Activated naive CD4-positive, alpha-beta T cell treated with Interleukin-2 at 50 U/mL for 16 hours (primary cell): ENCODE results near the gene HINT1.
"Not testable (repeated sequence)": the region's sequence is repeated elsewhere in the genome, so short reads cannot be mapped to it uniquely, and the experiment has no call there.

ENCODE experiments used
- DNase-seq: peaks from one replicate; pipeline ENCODE4 v3.0.0-alpha.2; 2020

The HINT1 gene

DNA sequence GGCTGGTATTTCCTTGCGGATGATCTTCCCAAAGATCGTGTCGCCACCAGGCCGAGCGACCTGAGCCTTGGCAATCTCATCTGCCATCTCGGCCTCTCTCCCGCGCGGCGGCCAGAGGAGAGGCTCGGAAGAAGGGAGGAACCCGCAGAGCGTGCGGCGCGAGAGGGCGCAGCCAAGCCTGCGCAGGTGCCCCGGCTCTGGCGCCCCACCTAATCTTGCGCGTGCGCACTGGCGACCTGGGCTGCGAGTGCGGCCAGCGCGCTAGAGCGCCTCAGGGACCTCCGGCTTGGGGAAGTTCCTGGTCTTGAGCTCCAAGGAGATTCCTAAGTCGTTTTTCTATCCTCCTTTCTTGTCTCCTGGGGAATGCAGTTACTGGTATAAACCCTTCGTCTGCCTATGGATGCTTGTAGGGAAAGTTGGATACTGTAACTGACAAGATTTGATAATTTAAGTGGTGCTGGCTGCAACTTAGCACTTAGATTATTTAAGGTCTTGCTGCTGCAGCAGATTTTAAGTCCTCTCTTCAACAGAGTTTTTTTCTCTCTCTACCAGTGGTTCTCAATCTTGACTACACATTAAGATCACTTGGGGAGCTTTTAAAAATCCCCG lies at the start of gene HINT1:
HINT1 (minus strand) TSS at position 138 of the 609 bp plus-strand sequence; CDS start at position 87, 51 bp downstream.
- peak; percentile 93 for DNase-seq

DNA sequence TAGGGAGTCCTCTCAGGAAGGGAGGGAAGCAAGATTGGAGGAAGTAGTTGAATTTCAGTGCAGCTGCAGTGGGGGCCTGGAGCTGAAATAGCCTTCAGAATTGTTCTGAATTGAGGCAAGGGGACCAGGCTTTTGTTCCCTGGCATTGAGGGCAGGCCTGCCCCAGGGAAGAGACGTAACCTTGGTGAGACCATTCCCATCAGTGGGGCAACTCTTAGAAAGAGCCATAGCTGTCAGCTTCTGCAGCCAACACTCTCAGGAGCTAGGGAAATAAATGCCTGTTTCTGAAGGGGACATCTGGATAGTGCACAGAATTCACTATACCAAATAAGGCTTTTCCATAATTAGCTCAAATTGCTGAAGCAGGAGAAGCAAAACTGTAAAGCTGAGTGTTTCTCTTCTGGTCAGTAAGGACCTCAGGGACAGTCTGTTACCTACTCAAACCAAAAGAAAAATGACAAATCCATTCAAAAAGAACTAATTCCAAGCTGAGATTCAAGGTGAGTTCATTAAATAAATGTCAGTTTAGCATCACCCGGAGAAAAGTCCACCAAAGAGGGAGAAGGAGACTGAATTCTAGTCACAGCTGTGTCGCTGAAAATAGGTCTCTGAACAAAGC lies 49.7 kb upstream of the HINT1 start:
- no peak for DNase-seq

DNA sequence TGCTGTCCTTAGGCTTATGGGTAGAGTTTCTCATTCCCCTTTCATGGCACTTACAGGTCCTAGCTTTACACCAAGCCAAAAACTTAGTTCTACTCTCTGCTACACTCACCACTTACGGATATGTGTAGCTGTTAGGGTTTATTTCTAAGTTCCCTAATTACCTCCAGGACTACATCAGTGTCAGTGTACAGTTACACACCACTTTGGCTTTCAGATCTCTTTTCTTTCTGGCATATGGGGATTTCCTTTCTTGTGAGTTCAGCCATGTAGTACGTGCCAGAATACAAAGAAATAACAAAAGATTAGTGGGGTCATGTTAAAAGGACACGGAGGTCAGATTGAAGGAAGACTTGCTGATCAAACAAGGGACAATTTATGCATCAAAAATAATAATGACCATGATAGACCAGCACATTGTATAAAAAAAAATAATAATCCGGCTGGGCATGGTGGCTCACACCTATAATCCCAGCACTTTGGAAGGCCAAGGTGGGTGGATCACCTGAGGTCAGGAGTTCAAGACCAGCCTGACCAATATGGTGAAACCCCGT lies 47.5 kb upstream of the HINT1 start:
- DNase-seq = no peak

DNA sequence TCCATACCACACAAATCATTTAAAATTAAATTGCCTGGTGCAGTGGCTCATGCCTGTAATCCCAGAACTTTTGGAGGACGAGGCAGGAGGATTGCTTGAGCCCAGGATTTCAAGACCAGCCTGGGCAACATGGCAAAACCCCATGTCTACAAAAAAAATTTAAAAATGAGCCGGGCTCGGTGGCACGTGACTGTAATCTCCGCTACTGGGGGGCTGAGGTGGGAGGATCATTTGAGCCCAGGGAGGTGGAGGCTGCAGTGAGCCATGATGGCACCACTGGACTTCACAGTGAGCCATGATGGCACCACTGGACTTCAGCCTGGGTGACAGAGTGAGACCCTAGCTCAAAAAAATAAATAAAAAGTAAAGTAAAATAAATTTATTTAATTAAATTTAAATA lies 46.6 kb upstream of the HINT1 start:
- DNase-seq = no peak

DNA sequence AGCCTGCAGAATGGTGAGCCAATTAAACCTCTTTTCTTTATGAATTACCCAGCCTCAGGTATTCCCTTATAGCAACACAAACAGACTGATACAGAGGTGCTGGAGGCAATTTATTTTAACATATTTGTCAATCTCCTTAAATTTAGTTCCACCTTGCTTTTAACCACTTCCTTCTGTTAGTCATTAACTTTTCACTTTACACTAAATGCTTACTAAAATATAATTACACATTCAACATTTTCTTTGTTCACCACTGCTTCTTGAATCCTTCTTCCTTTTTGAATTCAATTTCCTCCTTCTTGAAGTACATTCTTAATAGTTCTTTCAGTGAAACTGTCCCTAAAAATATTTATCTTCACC lies 45.1 kb upstream of the HINT1 start:
- no peak for DNase-seq

DNA sequence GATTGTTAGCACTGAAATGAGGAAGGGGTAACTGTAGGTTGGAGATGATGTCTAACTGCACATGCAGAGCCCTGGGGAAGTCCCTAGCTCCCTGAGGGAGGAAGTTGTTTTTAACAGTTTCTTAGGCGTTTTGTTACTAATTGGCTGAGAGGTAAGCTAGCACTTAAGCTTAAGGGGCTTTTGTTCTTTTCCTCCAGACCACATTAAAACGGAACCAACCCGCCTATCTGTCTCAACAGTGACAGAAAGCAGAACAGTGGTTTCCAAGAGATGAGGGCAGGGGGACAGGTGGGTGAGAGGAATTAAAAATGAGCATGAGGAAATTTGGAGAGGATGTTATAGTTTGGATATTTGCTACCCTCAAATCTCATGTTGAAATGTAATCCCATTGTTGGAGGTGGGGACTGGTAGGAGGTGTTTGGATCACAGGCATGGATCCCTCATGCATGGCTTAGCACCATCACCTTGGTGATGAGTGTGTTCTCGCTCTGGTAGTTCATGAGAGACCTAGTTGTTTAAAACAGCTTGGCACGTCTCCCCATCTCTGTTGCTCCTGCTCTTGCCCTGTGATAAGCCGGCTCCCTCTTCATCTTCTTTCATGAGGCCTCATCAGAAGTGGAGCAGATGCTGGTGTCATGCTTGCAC lies 44.6 kb upstream of the HINT1 start:
- DNase-seq = peak; percentile 41

DNA sequence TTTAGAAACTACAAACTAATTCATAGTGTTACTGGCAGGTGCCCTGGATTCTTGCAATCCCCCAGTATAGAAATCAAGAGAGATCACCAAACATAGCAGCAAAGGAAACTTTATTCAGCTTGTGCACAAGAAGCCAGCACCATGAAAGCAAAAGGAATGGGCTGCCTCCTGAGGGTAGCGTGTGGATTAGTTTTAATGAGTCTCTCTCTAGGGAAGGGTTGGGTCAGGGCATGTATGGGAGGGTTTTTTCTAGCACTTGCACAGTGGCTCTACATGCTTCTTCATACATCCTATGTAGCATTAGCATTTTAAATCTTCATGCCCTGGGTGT lies 44.1 kb upstream of the HINT1 start:
- no peak for DNase-seq

DNA sequence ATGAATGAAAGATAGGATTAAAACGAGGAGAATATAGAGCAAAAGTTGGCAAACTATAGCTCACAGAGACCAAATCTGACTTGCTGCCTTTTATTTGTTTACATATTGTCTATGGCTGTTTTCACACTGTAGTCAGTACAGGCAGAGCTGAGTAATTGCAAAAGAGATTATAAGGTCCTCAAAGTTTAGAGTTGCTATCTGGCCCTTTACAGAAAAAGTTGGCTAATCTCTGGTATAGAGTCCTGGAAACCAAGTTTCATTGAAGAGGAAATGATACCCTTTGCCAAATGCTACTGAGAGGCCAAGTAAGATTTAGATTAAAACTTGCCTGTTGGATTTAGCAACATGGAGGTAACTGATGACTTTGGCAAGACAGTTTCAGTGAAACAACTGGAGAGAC lies 41.7 kb upstream of the HINT1 start:
- DNase-seq = no peak

DNA sequence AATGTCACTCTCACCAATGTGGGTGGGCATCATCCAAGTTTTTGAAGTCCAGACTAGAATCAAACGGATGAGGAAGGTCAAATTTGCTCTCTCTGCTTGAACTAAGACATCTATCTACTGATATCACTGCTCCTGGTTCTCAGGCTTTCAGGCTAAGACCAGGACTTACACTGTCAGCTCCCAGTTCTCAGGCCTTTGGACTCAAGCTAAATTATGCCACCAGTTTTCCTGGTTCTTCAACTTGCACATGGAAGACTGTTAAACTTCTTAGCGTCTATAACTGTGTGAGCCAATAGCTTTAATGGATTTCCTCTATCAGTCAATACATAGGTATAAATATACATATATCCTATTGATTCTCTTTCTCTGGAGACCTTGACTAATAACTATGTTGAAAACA lies 41.0 kb upstream of the HINT1 start:
- no peak for DNase-seq

DNA sequence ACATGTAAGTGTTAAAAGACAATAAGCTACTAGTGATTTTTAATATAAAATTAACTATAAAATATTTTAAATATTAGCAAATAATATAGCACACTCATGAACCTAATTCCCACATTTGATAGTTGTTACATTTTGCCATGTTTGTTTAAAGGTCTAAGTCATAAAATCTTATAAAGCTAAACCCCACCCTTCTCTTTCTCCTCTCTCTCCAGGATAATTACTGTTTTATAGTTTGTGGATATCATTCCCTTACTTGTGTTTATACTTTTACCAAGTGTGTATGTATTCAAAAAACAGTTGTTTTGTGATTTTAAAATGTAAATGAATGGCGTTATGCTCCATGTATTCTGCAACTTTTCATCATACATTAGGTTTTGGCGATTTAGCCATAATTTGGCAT lies 39.9 kb upstream of the HINT1 start:
- DNase-seq = no peak

DNA sequence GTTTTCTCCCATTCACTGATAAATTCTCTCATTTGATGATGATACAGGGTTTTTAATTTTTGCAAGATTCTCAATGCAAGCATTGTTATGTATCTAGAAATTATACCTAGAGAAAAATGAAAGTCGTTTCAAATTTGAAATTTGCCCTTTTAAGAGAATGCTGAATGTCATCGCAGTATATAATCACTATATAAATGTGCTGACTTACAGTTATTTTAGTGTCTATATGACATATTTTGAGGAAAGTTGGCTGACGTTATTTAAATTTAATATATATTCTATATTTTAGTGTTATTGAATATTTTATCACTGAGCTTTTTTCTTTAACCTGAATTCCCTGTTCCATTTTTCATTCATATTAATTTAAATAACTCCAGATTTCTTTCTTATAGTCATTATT lies 35.5 kb upstream of the HINT1 start:
- DNase-seq = no peak

DNA sequence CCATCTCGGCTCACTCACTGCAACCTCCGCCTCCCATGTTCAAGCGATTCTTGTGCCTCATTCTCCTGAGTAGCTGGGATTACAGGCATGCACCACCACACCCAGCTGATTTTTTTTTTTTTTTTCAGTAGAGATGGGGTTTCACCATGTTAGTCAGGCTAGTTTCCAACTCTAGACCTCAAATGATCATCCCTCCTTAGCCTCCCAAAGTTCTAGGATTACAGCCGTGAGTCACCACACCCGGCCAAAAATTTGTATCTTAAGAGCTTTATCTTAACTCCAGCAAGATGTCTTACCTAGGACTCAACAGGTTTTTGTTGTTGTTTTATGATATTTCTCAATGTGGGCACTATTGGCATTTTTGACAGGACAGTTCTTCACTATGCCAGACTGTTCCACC lies 33.6 kb upstream of the HINT1 start:
- no peak for DNase-seq

DNA sequence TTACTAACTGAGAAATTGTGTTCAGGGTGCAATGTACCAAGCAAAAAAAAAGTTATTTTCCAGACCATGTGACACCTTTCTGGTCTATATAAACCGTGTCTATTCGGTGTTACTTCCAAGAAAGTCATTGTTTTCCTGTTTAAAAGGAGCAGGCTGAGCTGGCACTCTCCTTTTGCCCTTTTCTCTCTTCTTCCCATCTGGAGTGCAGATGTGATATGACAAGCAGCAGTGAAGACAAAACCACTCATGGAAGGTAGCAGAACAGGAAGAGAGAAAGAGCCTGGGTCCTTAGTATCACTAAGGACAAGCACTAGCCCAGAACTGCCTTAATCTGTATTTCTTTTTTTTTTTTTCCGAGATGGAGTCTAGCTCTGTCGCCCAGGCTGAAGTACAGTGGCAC lies 31.3 kb upstream of the HINT1 start:
- no peak for DNase-seq

DNA sequence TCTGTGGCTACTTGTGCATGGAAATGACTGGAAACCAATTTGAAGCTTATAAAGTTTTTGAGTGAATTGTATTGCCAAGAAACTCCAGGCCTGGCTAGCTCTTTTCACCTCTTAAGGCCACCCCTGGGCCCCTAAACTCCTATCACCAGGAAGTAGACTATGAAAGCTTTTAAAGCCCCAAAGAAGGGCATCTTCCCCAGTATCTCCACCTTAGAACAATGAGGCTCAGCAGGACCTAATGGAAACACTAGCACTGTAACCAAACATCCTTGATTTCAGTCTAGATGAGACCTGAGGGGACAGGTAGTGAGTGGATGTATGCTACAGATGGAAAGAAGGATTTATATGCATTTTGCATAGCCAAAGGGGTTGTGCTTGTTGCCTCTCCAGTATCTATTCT lies 30.6 kb upstream of the HINT1 start:
- DNase-seq = no peak

DNA sequence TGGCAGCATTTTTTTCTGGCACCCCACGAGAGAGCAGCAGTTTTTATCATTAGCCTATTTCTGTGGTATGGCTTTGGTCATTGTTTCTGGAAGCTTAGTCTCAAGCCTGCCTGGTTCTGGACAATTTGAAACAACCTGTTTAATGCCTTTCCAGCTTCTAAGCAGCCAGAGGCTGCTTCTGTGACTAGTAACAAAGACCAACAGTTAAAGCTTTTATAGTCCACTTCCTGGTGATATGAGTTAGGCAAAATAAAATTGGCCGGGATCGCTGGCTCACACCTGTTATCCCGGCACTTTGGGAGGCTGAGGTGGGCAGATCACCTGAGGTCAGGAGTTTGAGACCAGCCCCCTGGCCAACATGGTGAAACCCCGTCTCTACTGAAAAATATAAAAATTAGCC lies 29.7 kb upstream of the HINT1 start:
- no peak for DNase-seq

DNA sequence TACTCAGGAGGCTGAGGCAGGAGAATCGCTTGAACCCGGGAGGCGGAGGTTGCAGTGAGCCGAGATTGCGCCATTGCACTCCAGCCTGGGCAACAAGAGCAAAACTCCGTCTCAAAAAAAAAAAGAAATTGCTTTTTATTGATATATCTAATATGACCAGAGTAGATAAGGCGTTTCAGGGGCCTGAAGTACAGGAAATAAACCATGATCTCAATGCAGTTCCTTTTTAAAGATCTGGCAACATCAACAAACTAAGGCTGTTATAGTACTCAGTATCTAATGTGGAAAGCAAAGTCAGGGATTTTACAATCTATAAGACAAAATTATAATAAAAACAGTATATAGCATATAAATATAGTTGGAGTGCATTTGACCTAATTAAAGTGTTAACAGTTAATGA lies 28.8 kb upstream of the HINT1 start:
- DNase-seq = not testable (repeated sequence)

DNA sequence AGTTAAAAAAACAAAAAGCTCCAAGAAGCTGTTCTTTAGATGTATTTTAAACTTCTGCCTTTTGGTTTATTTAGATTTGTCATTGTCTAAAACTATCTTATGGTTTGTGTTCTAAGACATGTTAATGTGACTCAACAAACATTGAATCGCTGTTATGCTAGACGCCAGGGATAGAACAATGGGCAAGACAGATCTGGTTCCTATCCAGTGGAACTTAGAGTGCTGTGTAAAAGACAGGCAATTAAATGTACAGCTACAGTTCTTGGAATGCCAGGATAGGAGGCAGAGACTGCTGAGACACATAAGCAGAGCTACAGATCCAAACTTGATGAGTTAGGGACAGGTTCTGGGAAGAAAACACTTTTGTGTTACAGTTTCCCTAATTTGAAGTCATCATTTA lies 28.1 kb upstream of the HINT1 start:
- no peak for DNase-seq

DNA sequence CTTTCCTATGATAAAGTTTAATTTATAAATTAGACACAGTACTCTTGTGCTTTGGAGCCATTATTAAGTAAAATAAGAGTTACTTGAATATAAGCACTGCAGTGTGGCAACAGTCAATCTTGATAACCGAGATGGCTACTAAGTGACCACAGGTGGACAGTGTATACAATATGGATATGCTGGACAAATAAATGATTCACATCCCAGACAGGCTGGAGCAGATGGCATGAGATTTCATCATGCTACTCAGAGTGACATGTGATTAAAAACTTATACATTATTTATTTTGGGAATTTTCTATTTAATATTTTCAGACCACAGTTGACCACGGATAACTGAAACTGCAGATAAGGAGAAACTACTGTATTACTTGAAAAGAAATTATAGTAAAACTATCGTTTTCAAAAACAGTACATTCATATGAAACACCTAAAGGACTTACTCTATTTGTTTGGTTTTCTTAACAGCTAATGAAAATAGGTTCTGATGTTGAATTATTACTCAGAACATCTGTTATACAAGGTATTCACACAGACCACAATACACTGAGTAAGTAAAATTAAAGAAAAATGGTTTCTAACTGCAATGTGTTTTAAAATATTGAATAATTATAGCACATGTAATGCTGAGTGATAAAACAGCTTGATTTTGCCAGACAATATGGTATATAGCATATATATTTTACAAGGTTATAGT lies 21.7 kb upstream of the HINT1 start:
- no peak for DNase-seq

DNA sequence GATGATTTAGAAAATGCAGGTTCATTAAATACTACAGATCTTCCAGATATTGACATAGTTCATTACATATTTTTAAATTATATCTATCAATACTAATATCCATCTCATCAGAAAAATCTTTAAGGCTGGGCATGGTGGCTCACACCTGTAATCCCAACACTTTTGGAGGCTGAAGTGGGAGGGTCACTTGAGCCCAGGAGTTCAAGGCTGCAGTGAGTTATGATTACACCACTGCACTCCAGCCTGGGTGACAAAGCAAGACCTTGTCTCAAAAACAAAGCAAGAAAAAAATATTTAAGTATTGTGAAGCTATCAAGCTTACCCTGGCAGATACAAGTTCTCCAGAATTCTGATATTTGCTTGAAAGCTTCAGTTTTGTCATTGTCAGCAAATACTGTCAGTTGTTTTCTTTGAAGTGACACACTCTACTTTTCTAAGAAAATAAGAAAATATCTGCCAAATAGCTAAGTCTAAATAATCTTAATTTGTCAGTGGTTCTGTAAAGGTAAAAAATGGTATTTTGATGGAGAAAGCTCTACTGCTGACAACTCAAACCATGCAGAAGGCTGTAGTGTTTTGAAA lies 20.6 kb upstream of the HINT1 start:
- no peak for DNase-seq

DNA sequence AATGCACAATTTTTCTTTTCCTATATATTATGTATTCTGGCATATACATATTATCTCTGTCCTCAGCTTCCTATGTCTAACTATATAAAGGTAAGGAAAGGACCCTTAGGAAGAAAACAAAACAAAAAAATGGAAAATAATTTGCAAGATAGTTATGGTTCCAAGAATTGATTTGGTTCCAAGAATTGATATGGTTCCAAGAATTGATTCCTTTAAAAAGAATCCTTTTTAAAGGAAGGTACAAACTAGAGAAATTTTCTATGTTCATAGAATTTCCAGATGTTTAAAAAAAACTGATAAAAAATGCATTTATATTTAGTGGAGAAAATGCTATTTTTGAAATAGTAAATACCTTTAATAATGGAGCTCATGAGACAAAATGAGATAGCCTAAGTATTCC lies 17.8 kb upstream of the HINT1 start:
- DNase-seq = no peak

DNA sequence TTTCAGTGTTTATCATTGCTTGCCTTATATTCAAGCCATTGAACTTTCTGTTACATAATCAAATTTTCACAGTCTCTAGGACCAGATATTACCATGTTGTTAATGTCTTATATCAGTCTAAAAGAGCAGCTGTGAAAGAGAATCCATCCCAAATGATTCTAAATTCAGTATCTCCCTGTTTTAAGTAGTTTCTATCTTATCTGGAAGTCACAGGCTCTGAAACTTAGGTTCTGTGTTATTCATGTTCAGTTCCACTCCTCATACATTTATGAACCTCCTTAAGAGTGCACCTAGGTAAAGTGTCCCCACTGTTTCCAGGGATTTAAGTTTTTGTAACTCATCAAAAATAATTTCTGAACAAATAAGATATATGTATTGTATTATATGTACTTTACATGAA lies 15.4 kb upstream of the HINT1 start:
- DNase-seq = no peak

DNA sequence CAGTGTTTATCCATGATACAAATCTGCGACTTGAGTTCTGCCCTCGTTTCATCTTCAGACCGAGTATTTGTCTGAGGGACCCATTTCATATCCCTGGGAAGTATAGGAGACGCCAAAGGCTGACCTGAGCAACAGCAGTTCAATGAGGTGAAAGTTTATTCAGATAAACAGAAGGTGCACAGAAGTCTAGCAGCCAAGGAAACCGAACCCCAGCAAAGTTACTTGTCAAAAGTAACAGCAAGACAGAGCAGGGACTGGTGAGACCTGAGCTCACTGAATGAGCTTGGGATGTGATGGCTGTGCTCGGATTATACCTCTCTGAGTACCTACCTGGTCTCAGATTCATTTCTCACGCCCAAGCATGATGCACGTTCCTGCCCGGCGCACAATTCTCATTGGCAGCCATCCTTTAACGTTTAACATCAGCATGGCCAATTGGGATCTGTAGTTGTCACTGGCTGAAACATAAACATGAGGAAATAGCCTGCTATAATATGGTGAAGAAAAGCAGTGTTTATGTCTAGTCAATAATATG lies 6.3 kb upstream of the HINT1 start:
- DNase-seq = peak; percentile 8

DNA sequence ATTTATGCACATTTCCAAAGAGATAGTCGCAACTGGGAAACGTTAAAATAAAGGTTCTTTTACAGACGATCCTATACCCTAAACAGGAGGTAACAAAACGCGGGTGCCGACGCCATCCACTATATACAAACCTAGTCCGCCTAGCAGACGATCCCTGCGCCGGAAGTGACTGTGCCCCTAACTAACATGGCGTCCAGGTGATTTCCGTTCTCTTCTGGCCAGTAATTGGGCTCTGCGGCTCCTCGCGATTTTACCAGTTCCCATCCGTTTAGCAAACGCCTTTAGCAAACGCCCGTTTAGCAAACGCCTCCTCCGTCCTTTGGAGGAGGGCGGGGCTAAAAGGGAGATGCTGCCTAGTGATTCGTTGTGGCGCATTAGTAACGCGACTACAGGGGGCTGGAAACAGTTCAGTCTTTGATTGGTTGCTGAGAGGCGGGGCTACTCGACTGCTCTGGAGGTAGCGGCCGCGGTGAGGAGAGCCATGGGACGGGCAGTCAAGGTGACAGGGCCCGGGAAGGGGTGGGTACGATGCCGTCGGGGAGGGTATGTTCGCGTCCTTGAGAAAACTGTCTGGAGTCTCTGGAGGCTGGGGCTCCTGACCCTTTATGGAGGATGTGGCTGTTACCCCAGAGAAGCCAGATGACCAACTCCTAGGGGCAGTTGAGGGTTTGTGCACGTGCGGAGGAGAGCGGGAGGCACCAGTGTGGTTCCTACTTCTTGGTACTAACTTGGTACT lies 5.7 kb upstream of the HINT1 start, which contains the start of gene LYRM7:
LYRM7 (plus strand) TSS at position 405 of the 736 bp plus-strand sequence; CDS start at position 482, 77 bp downstream.
- DNase-seq = peak; percentile 96
